Breast epithelium (tissue), 4 donors: ENCODE data around the gene HADHA. TPM values are rescaled to one million over a fixed set of nuclear protein-coding genes. Genes with fewer than 3 reads are reported as not detected.
"Not testable (repeated sequence)": the region's sequence is repeated elsewhere in the genome, so short reads cannot be mapped to it uniquely, and the experiment has no call there.

Source experiments
- DNase-seq, 2 donors: peaks; one replicate each; pipeline ENCODE4 v3.0.0-alpha.2; 2019; ENCODE audit warnings: low spot score in 2 of 2
- H3K27ac ChIP-seq, 2 donors: fragments of 200-600 bp; sonication (generic) in 1 of 2; one replicate each; pipeline ENCODE4 v1.5.1; 2016 to 2019; ENCODE audit warnings: mild to moderate bottlenecking in 1 of 2
- H3K27me3 ChIP-seq, 2 donors: fragments of 200-600 bp; sonication (generic) in 1 of 2; one replicate each; pipeline versions ENCODE4 v1.5.1 to v1.6.0; 2017 to 2019; ENCODE audit warnings: control low read depth in 1 of 2, mild to moderate bottlenecking in 1 of 2
- H3K36me3 ChIP-seq: fragments of 200-600 bp; one replicate; pipeline ENCODE4 v1.5.1; 2019
- H3K4me1 ChIP-seq, 2 donors: fragments of 200-600 bp; sonication (generic); one replicate each; pipeline ENCODE4 v1.5.1; 2016 to 2019; ENCODE audit warnings: control low read depth in 1 of 2
- H3K4me3 ChIP-seq, 3 donors: fragments of 200-600 bp; sonication (generic); 1 replicate in 2 of 3; 2 replicates in 1 of 3; pipeline ENCODE4 v1.5.1; 2016 to 2019; ENCODE audit warnings: mild to moderate bottlenecking in 3 of 3, moderate library complexity in 2 of 3
- H3K9me3 ChIP-seq, 2 donors: fragments of 200-600 bp; sonication (generic) in 1 of 2; one replicate each; pipeline ENCODE4 v1.5.1; 2016 to 2019; ENCODE audit warnings: control low read depth in 1 of 2
- CTCF ChIP-seq, 3 donors: fragments of 450-650 bp; IDR thresholded peaks; one replicate each; pipeline ENCODE4 v1.5.1; 2016 to 2017; ENCODE audit warnings: antibody characterized with exemption in 3 of 3, mild to moderate bottlenecking in 3 of 3, moderate library complexity in 3 of 3
- POLR2A ChIP-seq: fragments of 450-650 bp; IDR thresholded peaks from one replicate; pipeline ENCODE4 v1.6.1; 2016; ENCODE audit warnings: antibody characterized with exemption, mild to moderate bottlenecking, moderate library complexity
- POLR2AphosphoS5 ChIP-seq, 3 donors: sonication (generic); formaldehyde crosslinking; IDR thresholded peaks; one replicate each; pipeline ENCODE4 v1.6.1; 2017; ENCODE audit warnings: antibody characterized with exemption in 3 of 3
- intact Hi-C: fragments of 100-400 bp; cut with DNase I; formaldehyde crosslinking; loops from one replicate; pipeline ENCODE4 v1.15.1; 2023; ENCODE audit warnings: low total_unique reads
- total RNA-seq, 3 donors: library from RNA; depleted of rRNA; stranded (reverse); fragments of >200 nt; gene quantifications; one replicate each; pipeline ENCODE4 v1.1.0, GENCODE V29; 2016

HADHA gene
- total RNA-seq, 3 donors from 2014 or later, result 139 to 156 (median 141) TPM

- DNase-seq, result no peak
- peaks cover 0 to 18% of the 10 kb centered on the region in 2 donors for H3K4me1 ChIP-seq
- TF ChIP-seq POLR2AphosphoS5 (IDR thresholded peaks at IDR 0.05) (no peak), POLR2A (no peak), CTCF (IDR thresholded peaks at IDR 0.05) (no peak)
- no peaks in the 10 kb centered on the region for H3K9me3 ChIP-seq
- no peaks in the 10 kb centered on the region for H3K36me3 ChIP-seq
- H3K27ac ChIP-seq, result peak overlapping the region; percentile 84 to 86
- intact Hi-C loops, result no loop called here
- no peak overlapping the region for H3K4me3 ChIP-seq
- no peaks in the 10 kb centered on the region for H3K27me3 ChIP-seq
Measured at GRCh38 chr2:26273501-26273900, 29.1 kb upstream of the HADHA start.

- Histone ChIP-seq H3K4me3 (no peak overlapping the region), H3K27ac (peak overlapping the region; percentile 37 to 41), H3K4me1 (peaks cover 0 to 17% of the 10 kb centered on the region in 2 donors), H3K27me3 (no peaks in the 10 kb centered on the region), H3K9me3 (no peaks in the 10 kb centered on the region), H3K36me3 (no peaks in the 10 kb centered on the region)
- DNase-seq, result no peak
- no peak for TF ChIP-seq CTCF (IDR thresholded peaks at IDR 0.05)
- no peak for TF ChIP-seq POLR2AphosphoS5 (IDR thresholded peaks at IDR 0.05)
- no peak for TF ChIP-seq POLR2A
- intact Hi-C loops, result no loop called here
Measured at GRCh38 chr2:26270373-26270772, 25.9 kb upstream of the HADHA start.

DNA sequence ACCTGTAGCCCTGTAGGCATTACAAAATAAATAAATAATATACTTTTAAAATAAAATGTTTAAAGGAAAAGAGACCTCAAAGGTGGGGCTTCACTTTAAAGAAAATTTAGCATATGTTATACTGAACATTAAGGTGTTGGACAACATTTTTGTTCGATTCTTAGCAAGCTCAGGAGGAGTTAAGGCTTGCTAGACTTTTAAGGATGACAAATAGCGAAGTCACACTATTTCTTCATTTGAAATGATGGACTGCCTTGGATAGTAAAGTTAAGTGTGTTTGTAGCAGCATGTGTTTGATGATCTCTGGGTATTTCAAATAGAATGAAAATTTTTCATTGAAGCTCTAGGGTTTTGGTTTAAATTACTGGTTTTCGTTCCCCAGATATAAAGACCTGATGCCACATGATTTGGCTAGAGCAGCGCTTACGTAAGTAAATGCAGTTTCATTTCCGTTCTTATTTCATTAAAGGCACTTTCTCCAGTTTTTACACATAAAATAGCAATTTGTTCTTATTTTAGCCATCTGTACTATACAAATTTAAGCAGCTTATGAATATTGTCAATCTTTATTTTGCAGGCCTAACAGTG, 25.2 kb upstream of the HADHA start:
- peaks cover 0 to 10% of the 10 kb centered on the region in 2 donors for H3K4me1 ChIP-seq
- TF ChIP-seq POLR2AphosphoS5 (IDR thresholded peaks at IDR 0.05) (no peak), POLR2A (no peak), CTCF (IDR thresholded peaks at IDR 0.05) (no peak)
- H3K36me3 ChIP-seq, result no peaks in the 10 kb centered on the region
- H3K9me3 ChIP-seq, result no peaks in the 10 kb centered on the region
- intact Hi-C loops, result no loop called here
- no peak overlapping the region for H3K4me3 ChIP-seq
- no peak for DNase-seq
- H3K27ac ChIP-seq, result peak overlapping the region; percentile 37 to 41
- no peaks in the 10 kb centered on the region for H3K27me3 ChIP-seq

DNA sequence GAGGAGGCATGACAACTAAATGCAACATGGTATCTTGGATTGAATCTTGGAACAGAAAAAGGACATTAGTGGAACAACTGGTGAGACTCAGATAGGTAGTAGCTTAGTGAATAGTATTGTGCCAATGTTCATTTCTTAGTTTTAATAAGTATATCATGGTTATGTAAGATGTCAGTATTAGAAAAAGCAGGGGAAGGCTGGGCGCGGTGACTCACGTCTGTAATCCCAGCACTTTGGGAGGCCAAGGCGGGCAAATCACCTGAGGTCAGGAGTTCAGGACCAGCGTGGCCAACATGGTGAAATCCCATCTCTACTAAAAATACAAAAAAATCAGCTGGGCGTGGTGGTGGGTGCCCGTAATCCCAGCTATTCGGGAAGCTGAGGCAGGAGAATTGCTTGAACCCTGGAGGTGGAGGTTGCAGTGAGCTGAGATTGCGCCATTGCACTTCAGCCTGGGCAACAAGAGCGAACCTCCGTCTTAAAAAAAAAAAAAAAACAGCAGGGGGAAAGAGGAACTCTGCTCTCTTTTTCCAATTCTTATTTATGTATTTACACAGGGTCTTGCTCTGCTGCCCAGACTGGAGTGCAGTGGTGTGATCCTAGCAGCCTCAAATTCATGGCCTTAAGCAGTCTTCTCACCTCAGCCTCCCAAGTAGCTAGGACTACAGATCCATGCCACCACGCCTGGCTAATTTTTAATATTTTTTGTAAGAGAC, 24.4 kb upstream of the HADHA start:
- H3K4me1 ChIP-seq, H3K4me3 ChIP-seq, H3K36me3 ChIP-seq, intact Hi-C loops, H3K27me3 ChIP-seq, DNase-seq, H3K9me3 ChIP-seq: not testable (repeated sequence)
- H3K27ac ChIP-seq, result peak overlapping the region; percentile 2 to 17

DNA sequence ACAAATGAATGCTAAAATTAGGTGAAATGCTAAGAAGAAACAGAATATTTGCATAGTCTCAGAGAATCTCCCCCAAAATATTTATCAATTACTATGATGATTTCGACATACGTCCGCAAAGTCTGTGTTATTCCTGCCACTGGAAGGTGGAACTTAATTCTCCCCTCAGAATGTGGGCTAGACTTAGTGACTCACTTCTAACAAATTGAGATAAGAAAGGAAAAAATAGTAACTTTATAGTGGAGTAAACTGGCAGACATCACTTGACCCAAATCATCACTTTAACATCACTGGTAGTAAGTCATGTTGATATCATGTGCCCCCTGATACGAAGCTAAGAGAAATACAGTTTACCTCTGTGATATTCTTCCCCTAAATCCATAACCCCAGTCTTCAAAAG, 23.8 kb upstream of the HADHA start:
- H3K36me3 ChIP-seq, result no peaks in the 10 kb centered on the region
- no peak for TF ChIP-seq CTCF (IDR thresholded peaks at IDR 0.05)
- no peak for TF ChIP-seq POLR2A
- no peak for TF ChIP-seq POLR2AphosphoS5 (IDR thresholded peaks at IDR 0.05)
- peak overlapping the region in 1 of 2 donors; percentile 2 for H3K27ac ChIP-seq
- no peaks in the 10 kb centered on the region for H3K27me3 ChIP-seq
- peaks cover 0 to under 1% of the 10 kb centered on the region in 2 donors for H3K4me1 ChIP-seq
- H3K4me3 ChIP-seq, result no peak overlapping the region
- DNase-seq, result no peak
- no peaks in the 10 kb centered on the region for H3K9me3 ChIP-seq
- intact Hi-C loops, result no loop called here

GRCh38 chr2:26258836-26259235, 14.4 kb upstream of the HADHA start:
- H3K9me3 ChIP-seq, intact Hi-C loops, H3K36me3 ChIP-seq, H3K27ac ChIP-seq, DNase-seq, H3K4me3 ChIP-seq, H3K4me1 ChIP-seq, H3K27me3 ChIP-seq: not testable (repeated sequence)
